ENCODE results near the gene SMIM23.

SMIM23 gene

GRCh38 chr5:171821286-171821685, 35.7 kb downstream of the SMIM23 start:
- no peak for DNase-seq

- no peak for DNase-seq
Measured at GRCh38 chr5:171823269-171823668, 37.7 kb downstream of the SMIM23 start.

GRCh38 chr5:171825051-171825450, 39.4 kb downstream of the SMIM23 start:
- no peak for DNase-seq

GRCh38 chr5:171826132-171826531, 40.5 kb downstream of the SMIM23 start:
- DNase-seq = no peak

GRCh38 chr5:171827162-171827561, 41.5 kb downstream of the SMIM23 start:
- DNase-seq = no peak

- no peak for DNase-seq
Measured at GRCh38 chr5:171830686-171831085, 45.1 kb downstream of the SMIM23 start.

GRCh38 chr5:171832775-171833174, 47.2 kb downstream of the SMIM23 start:
- no peak for DNase-seq

- no peak for DNase-seq
Measured at GRCh38 chr5:171834461-171834860, 48.8 kb downstream of the SMIM23 start.

- no peak for DNase-seq
Measured at GRCh38 chr5:171835066-171835465, 49.4 kb downstream of the SMIM23 start.

- no peak for DNase-seq
Measured at GRCh38 chr5:171837522-171837921, 51.9 kb downstream of the SMIM23 start.

GRCh38 chr5:171838066-171838465, 52.4 kb downstream of the SMIM23 start:
- no peak for DNase-seq

GRCh38 chr5:171839112-171839511, 53.5 kb downstream of the SMIM23 start:
- no peak for DNase-seq

GRCh38 chr5:171840066-171840465, 54.4 kb downstream of the SMIM23 start:
- DNase-seq = peak; percentile 25
